WTC11 (cell line): ENCODE measurements around the gene IPO13. TPM values are rescaled to one million over a fixed set of nuclear protein-coding genes. Genes with fewer than 3 reads are reported as not detected.
A peak's percentile ranks its signal among the peaks of the same experiment; 100 is the strongest.

Source experiments
- ATAC-seq: fragments of 200-7000 bp; cut with Tn5 transposase; 2 replicates; pipeline ENCODE4 v1.10.0; 2021; ENCODE audit warnings: mild to moderate bottlenecking, moderate library complexity
- CTCF ChIA-PET: fragments of 300-600 bp; sonication (Branson Sonifier 250); formaldehyde crosslinking; loops from one replicate; lab custom pipeline; 2021; ENCODE audit warnings: antibody characterized with exemption; lab: Charles Lee
- POLR2A ChIA-PET: fragments of 350-600 bp; sonication (Branson Sonifier 250); formaldehyde crosslinking; loops from one replicate; lab custom pipeline; 2021; ENCODE audit warnings: antibody characterized with exemption; lab: Charles Lee
- DNase-seq: peaks from one replicate; pipeline ENCODE4 v3.0.0; 2021; ENCODE audit warnings: low spot score
- H3K27ac Mint-ChIP-seq: 2 replicates; pipeline ENCODE4 v1.8.0; 2021; ENCODE audit warnings: mixed read lengths
- H3K27me3 Mint-ChIP-seq: 2 replicates; pipeline ENCODE4 v1.8.0; 2021; ENCODE audit warnings: low read depth, mild to moderate bottlenecking, moderate library complexity, mixed read lengths
- H3K36me3 Mint-ChIP-seq: 2 replicates; pipeline ENCODE4 v1.8.0; 2021; ENCODE audit warnings: mixed read lengths
- H3K4me1 Mint-ChIP-seq: 2 replicates; pipeline ENCODE4 v1.8.0; 2022; ENCODE audit warnings: mixed read lengths
- H3K4me3 Mint-ChIP-seq: 2 replicates; pipeline ENCODE4 v1.8.0; 2021; ENCODE audit warnings: mild to moderate bottlenecking, moderate library complexity, mixed read lengths
- H3K9me3 Mint-ChIP-seq: 2 replicates; pipeline ENCODE4 v1.8.0; 2021; ENCODE audit warnings: mixed read lengths
- CDX4 ChIP-seq: fragments of 250-450 bp; sonication (Bioruptor Pico); IDR thresholded peaks from 2 replicates; pipeline ENCODE4 v1.9.0; 2021; ENCODE audit warnings: moderate library complexity, mild to moderate bottlenecking, inconsistent platforms, borderline replicate concordance
- CTCF ChIP-seq: fragments of 200-600 bp; IDR thresholded peaks from 2 replicates; pipeline ENCODE4 v1.8.0; 2022; ENCODE audit warnings: antibody characterized with exemption
- E2F4 ChIP-seq: sonication (generic); formaldehyde crosslinking; IDR thresholded peaks from 2 replicates; pipeline ENCODE4 v1.8.1; 2022; ENCODE audit warnings: low read depth, mild to moderate bottlenecking, moderate library complexity, missing genetic modification reagents, borderline replicate concordance
- E2F5 ChIP-seq: sonication (generic); formaldehyde crosslinking; IDR thresholded peaks from 2 replicates; pipeline ENCODE4 v1.8.1; 2022; ENCODE audit warnings: mild to moderate bottlenecking, moderate library complexity, missing genetic modification reagents
- EMX1 ChIP-seq: fragments of 250-450 bp; sonication (Bioruptor Pico); IDR thresholded peaks from 2 replicates; pipeline ENCODE4 v1.8.0; 2021; ENCODE audit warnings: mild to moderate bottlenecking
- FOXP4 ChIP-seq: sonication (generic); formaldehyde crosslinking; IDR thresholded peaks from 2 replicates; pipeline ENCODE4 v1.8.0; 2022; ENCODE audit warnings: mild to moderate bottlenecking, missing genetic modification reagents
- GRHL2 ChIP-seq: fragments of 250-450 bp; sonication (Bioruptor Pico); IDR thresholded peaks from 2 replicates; pipeline ENCODE4 v1.8.0; 2022; ENCODE audit warnings: mild to moderate bottlenecking, moderate library complexity; ENCODE audit not compliant: insufficient replicate concordance, severe bottlenecking
- HMGA2 ChIP-seq: fragments of 250-450 bp; sonication (Bioruptor Pico); IDR thresholded peaks from 2 replicates; pipeline ENCODE4 v1.4.0; 2021; ENCODE audit warnings: mild to moderate bottlenecking, moderate library complexity
- MLX ChIP-seq: sonication (generic); formaldehyde crosslinking; IDR thresholded peaks from 2 replicates; pipeline ENCODE4 v1.8.1; 2023; ENCODE audit warnings: mild to moderate bottlenecking, missing genetic modification reagents, moderate library complexity
- NR1H2 ChIP-seq: sonication (generic); formaldehyde crosslinking; IDR thresholded peaks from 2 replicates; pipeline ENCODE4 v1.9.0; 2021; ENCODE audit warnings: mild to moderate bottlenecking, moderate library complexity, missing genetic modification reagents
- NR3C1 ChIP-seq: sonication (generic); formaldehyde crosslinking; conservative IDR thresholded peaks from 2 replicates; pipeline ENCODE4 v1.8.1; 2023; ENCODE audit warnings: low read depth, mild to moderate bottlenecking, missing genetic modification reagents
- PRRX2 ChIP-seq: fragments of 250-450 bp; sonication (Bioruptor Pico); IDR thresholded peaks from 2 replicates; pipeline ENCODE4 v1.8.0; 2021; ENCODE audit warnings: mild to moderate bottlenecking
- STAT6 ChIP-seq: sonication (generic); formaldehyde crosslinking; conservative IDR thresholded peaks from 2 replicates; pipeline ENCODE4 v1.8.1; 2023; ENCODE audit warnings: mild to moderate bottlenecking, low read depth, missing genetic modification reagents, moderate library complexity
- TEAD4 ChIP-seq: sonication (generic); formaldehyde crosslinking; IDR thresholded peaks from 2 replicates; pipeline ENCODE4 v1.8.0; 2022; ENCODE audit warnings: mild to moderate bottlenecking, missing genetic modification reagents
- USF2 ChIP-seq: sonication (generic); formaldehyde crosslinking; IDR thresholded peaks from 2 replicates; pipeline ENCODE4 v1.8.1; 2023; ENCODE audit warnings: mild to moderate bottlenecking, missing genetic modification reagents, moderate library complexity
- ZNF121 ChIP-seq: sonication (generic); formaldehyde crosslinking; IDR thresholded peaks from 2 replicates; pipeline ENCODE4 v1.8.0; 2023; ENCODE audit warnings: missing genetic modification reagents
- ZNF232 ChIP-seq: sonication (generic); formaldehyde crosslinking; IDR thresholded peaks from 2 replicates; pipeline ENCODE4 v1.8.0; 2022; ENCODE audit warnings: mild to moderate bottlenecking, missing genetic modification reagents
- ZNF416 ChIP-seq: fragments of 250-450 bp; sonication (Bioruptor Pico); IDR thresholded peaks from 2 replicates; pipeline ENCODE4 v1.9.0; 2021; ENCODE audit warnings: mild to moderate bottlenecking, inconsistent platforms
- ZNF423 ChIP-seq: fragments of 250-450 bp; sonication (Bioruptor Pico); IDR thresholded peaks from 2 replicates; pipeline ENCODE4 v2.1.2; 2022; ENCODE audit warnings: mild to moderate bottlenecking, moderate library complexity
- total RNA-seq: library from RNA; stranded (reverse); gene quantifications from 3 replicates; pipeline ENCODE4 v1.2.3, GENCODE V29; 2021

Gene IPO13
- total RNA-seq, 1 experiment from 2014 or later: 24.2 TPM

GRCh38 chr1:44013949-44014348 is 67.2 kb downstream of the IPO13 start:
- Mint-ChIP-seq H3K4me3 (no peak overlapping the region), H3K4me1 (peaks cover 7% of the 10 kb centered on the region), H3K36me3 (no peaks in the 10 kb centered on the region), H3K27me3 (no peaks in the 10 kb centered on the region), H3K9me3 (no peaks in the 10 kb centered on the region), H3K27ac (peak overlapping the region; percentile 22; the same call in 1 of the 2 replicates)
- ATAC-seq: no peak
- ChIA-PET CTCF (interaction anchor here (1.8 to 4.3 kb wide), 3 partner anchors 8 to 21 kb away, joined by 5 to 35 read pairs (median 8); no protein-coding TSS in a partner anchor), POLR2A (interaction anchor here (0.6 to 0.8 kb wide), 2 partner anchors 21 to 728 kb away, joined by 5 to 7 read pairs; no protein-coding TSS in a partner anchor)
- no peak for DNase-seq
- TF ChIP-seq ZNF121 (CRISPR knock-in tag): peak; percentile 83; the same call in 1 of the 2 replicates
- no peak for TF ChIP-seq CDX4 (CRISPR knock-in tag)
- TF ChIP-seq E2F5 (CRISPR knock-in tag): no peak
- no peak for TF ChIP-seq HMGA2 (CRISPR knock-in tag)
- no peak for TF ChIP-seq ZNF416 (CRISPR knock-in tag)

GRCh38 chr1:44014365-44015104 is 67.8 kb downstream of the IPO13 start:
- Mint-ChIP-seq H3K36me3 (no peaks in the 10 kb centered on the region), H3K4me3 (no peak overlapping the region), H3K4me1 (peaks cover 7% of the 10 kb centered on the region), H3K27me3 (no peaks in the 10 kb centered on the region), H3K27ac (peak overlapping the region; percentile 34), H3K9me3 (no peaks in the 10 kb centered on the region)
- no peak for TF ChIP-seq ZNF423
- TF ChIP-seq STAT6 (CRISPR knock-in tag): no peak
- no peak for TF ChIP-seq ZNF232 (CRISPR knock-in tag)
- no peak; the same call in 1 of the 2 replicates for TF ChIP-seq ZNF121 (CRISPR knock-in tag)
- TF ChIP-seq E2F4 (CRISPR knock-in tag): no peak
- TF ChIP-seq EMX1: no peak
- ChIA-PET CTCF (interaction anchor here (0.5 to 4.3 kb wide), 5 partner anchors 9 to 1016 kb away, joined by 3 to 35 read pairs (median 6); no protein-coding TSS in a partner anchor), POLR2A (interaction anchor here (0.6 to 0.8 kb wide), 2 partner anchors 21 to 728 kb away, joined by 5 to 7 read pairs; no protein-coding TSS in a partner anchor)
- ATAC-seq: no peak
- no peak for DNase-seq

GRCh38 chr1:44015206-44015605 is 68.5 kb downstream of the IPO13 start:
- CTCF ChIA-PET: interaction anchor here (0.5 to 4.3 kb wide), 4 partner anchors 9 to 1016 kb away, joined by 5 to 35 read pairs (median 7); no protein-coding TSS in a partner anchor
- Mint-ChIP-seq H3K36me3 (no peaks in the 10 kb centered on the region), H3K4me3 (no peak overlapping the region), H3K9me3 (no peaks in the 10 kb centered on the region), H3K27ac (no peak overlapping the region), H3K27me3 (no peaks in the 10 kb centered on the region), H3K4me1 (peaks cover 7% of the 10 kb centered on the region)
- DNase-seq (no peak), ATAC-seq (no peak)
- POLR2A ChIA-PET: no interaction called here
- TF ChIP-seq MLX (CRISPR knock-in tag) (no peak), CTCF (no peak), GRHL2 (CRISPR knock-in tag) (no peak), USF2 (CRISPR knock-in tag) (no peak), NR3C1 (CRISPR knock-in tag) (no peak), FOXP4 (CRISPR knock-in tag) (no peak), TEAD4 (no peak), NR1H2 (CRISPR knock-in tag) (no peak), PRRX2 (CRISPR knock-in tag) (no peak)
